Calu3 (cell line): Measurements from ENCODE around the gene NDE1. TPM values are rescaled to one million over a fixed set of nuclear protein-coding genes. Genes with fewer than 3 reads are reported as not detected.

ENCODE experiments used
- BruUV-seq: library from RNA; stranded (reverse); fragments of 400-500 nt; replicated peaks from 2 replicates; lab custom pipeline; 2021; lab: Mats Ljungman, UMichigan
- CTCF ChIA-PET: fragments of 300-600 bp; sonication (Branson Sonifier 250); formaldehyde crosslinking; loops from one replicate; lab custom pipeline; 2022; ENCODE audit warnings: antibody characterized with exemption; lab: Charles Lee
- DNase-seq: peaks from one replicate; pipeline ENCODE4 v3.0.0; 2022
- H3K27ac Mint-ChIP-seq: one replicate; pipeline ENCODE4 v1.8.0; 2022; ENCODE audit warnings: mixed read lengths; ENCODE audit not compliant: unreplicated experiment
- H3K27me3 Mint-ChIP-seq: one replicate; pipeline ENCODE4 v1.8.0; 2022; ENCODE audit warnings: mixed read lengths; ENCODE audit not compliant: unreplicated experiment
- H3K36me3 Mint-ChIP-seq: one replicate; pipeline ENCODE4 v1.8.0; 2022; ENCODE audit warnings: mild to moderate bottlenecking, moderate library complexity, mixed read lengths; ENCODE audit not compliant: insufficient read depth, unreplicated experiment
- H3K4me1 Mint-ChIP-seq: one replicate; pipeline ENCODE4 v1.8.0; 2022; ENCODE audit warnings: mild to moderate bottlenecking, low read depth, mixed read lengths; ENCODE audit not compliant: unreplicated experiment
- H3K4me3 Mint-ChIP-seq: one replicate; pipeline ENCODE4 v1.8.0; 2022; ENCODE audit warnings: mild to moderate bottlenecking, low read depth, moderate library complexity, mixed read lengths; ENCODE audit not compliant: unreplicated experiment
- H3K9me3 Mint-ChIP-seq: one replicate; pipeline ENCODE4 v1.8.0; 2022; ENCODE audit warnings: low read depth, mixed read lengths; ENCODE audit not compliant: unreplicated experiment
- CTCF ChIP-seq: fragments of 200-600 bp; IDR thresholded peaks from one replicate; pipeline ENCODE4 v1.8.0; 2022; ENCODE audit warnings: antibody characterized with exemption; ENCODE audit not compliant: unreplicated experiment
- intact Hi-C: fragments of 100-400 bp; cut with micrococcal nuclease; formaldehyde crosslinking; loops from one replicate; pipeline ENCODE4 v1.10.0; 2022; ENCODE audit not compliant: unreplicated experiment
- total RNA-seq: library from RNA; stranded (reverse); gene quantifications from 2 replicates; pipeline ENCODE4 v1.2.3, GENCODE V29; 2022

Gene NDE1
- total RNA-seq, 1 experiment from 2014 or later, result 71.1 TPM

- no peak for TF ChIP-seq CTCF
- no peak for DNase-seq
- CTCF ChIA-PET, result no interaction called here
- intact Hi-C loops, result no loop called here
- H3K4me1 Mint-ChIP-seq, result no peaks in the 10 kb centered on the region
- no peak overlapping the region for H3K27ac Mint-ChIP-seq
- H3K9me3 Mint-ChIP-seq, result no peaks in the 10 kb centered on the region
- BruUV-seq, result no TSS peak
- no peak overlapping the region for H3K4me3 Mint-ChIP-seq
- peaks cover 61% of the 10 kb centered on the region for H3K27me3 Mint-ChIP-seq
- no peaks in the 10 kb centered on the region for H3K36me3 Mint-ChIP-seq
These were observed 122.7 kb downstream of the NDE1 start for GRCh38 chr16:15772579-15773293.

GRCh38 chr16:15773968-15774367, 123.9 kb downstream of the NDE1 start:
- H3K4me3 Mint-ChIP-seq, result no peak overlapping the region
- no peak for TF ChIP-seq CTCF
- no TSS peak for BruUV-seq
- no peaks in the 10 kb centered on the region for H3K9me3 Mint-ChIP-seq
- peaks cover 63% of the 10 kb centered on the region for H3K27me3 Mint-ChIP-seq
- intact Hi-C loops, result no loop called here
- DNase-seq, result no peak
- H3K36me3 Mint-ChIP-seq, result no peaks in the 10 kb centered on the region
- CTCF ChIA-PET, result no interaction called here
- no peaks in the 10 kb centered on the region for H3K4me1 Mint-ChIP-seq
- no peak overlapping the region for H3K27ac Mint-ChIP-seq

GRCh38 chr16:15775209-15775608, 125.2 kb downstream of the NDE1 start:
- DNase-seq, result no peak
- peaks cover 73% of the 10 kb centered on the region for H3K27me3 Mint-ChIP-seq
- no TSS peak for BruUV-seq
- CTCF ChIA-PET, result interaction anchor here (0.8 kb wide), 1 partner anchor 47 kb away, joined by 4 read pairs; no protein-coding TSS in a partner anchor
- H3K27ac Mint-ChIP-seq, result no peak overlapping the region
- intact Hi-C loops, result no loop called here
- H3K4me1 Mint-ChIP-seq, result no peaks in the 10 kb centered on the region
- TF ChIP-seq CTCF, result no peak
- no peak overlapping the region for H3K4me3 Mint-ChIP-seq
- H3K9me3 Mint-ChIP-seq, result no peaks in the 10 kb centered on the region
- no peaks in the 10 kb centered on the region for H3K36me3 Mint-ChIP-seq

- H3K27me3 Mint-ChIP-seq, result peaks cover 75% of the 10 kb centered on the region
- no peak for TF ChIP-seq CTCF
- intact Hi-C loops, result no loop called here
These were observed 125.7 kb downstream of the NDE1 start for GRCh38 chr16:15775663-15776304.

More at GRCh38 chr16:15775663-15776304, 125.7 kb downstream of the NDE1 start:
- BruUV-seq, result no TSS peak
- H3K9me3 Mint-ChIP-seq, result no peaks in the 10 kb centered on the region
- no peaks in the 10 kb centered on the region for H3K4me1 Mint-ChIP-seq
- H3K36me3 Mint-ChIP-seq, result no peaks in the 10 kb centered on the region
- H3K27ac Mint-ChIP-seq, result no peak overlapping the region
- no peak overlapping the region for H3K4me3 Mint-ChIP-seq
- DNase-seq, result no peak
- CTCF ChIA-PET, result interaction anchor here (2.6 kb wide), 1 partner anchor 46 kb away, joined by 35 read pairs; no protein-coding TSS in a partner anchor

Other genes with a start within 250 kb of the NDE1 start
- gene BMERB1, start 215.7 kb upstream of the NDE1 start, total RNA-seq, result 3.0 TPM in 2 replicates
- gene MARF1, start 7.1 kb upstream of the NDE1 start, total RNA-seq, result 57.6 and 61.3 TPM in 2 replicates
- gene MYH11, start 206.8 kb downstream of the NDE1 start, total RNA-seq, result 0.05 TPM in 1 of 2 replicates, not detected in the other
- 44.0 and 52.4 TPM in 2 replicates for gene CEP20, start 238.4 kb downstream of the NDE1 start, total RNA-seq